ENCODE measurements around the gene ANGPT4. TPM values are rescaled to one million over a fixed set of nuclear protein-coding genes. Genes with fewer than 3 reads are reported as not detected.

ANGPT4 gene
- total and polyA plus RNA-seq, 2 of the 13 experiments (the other 11 are each of a cell fraction or from before 2014, with no cell fraction given): not detected

- Histone ChIP-seq H3K27me3 (ENCODE audit: control insufficient read depth in 1 of 2, insufficient read depth in 2 of 2, low read length in 2 of 2) (no peaks in the 10 kb centered on the region), H4K20me1 (ENCODE audit: insufficient read depth, low read length) (no peaks in the 10 kb centered on the region), H2AFZ (ENCODE audit: low read length) (no peak overlapping the region), H3K9me3 (ENCODE audit: low read length) (peaks cover 22% of the 10 kb centered on the region), H3K9ac (ENCODE audit: insufficient read depth, low read depth, low read length) (no peak overlapping the region), H3K4me1 (ENCODE audit: insufficient read depth, low read length) (no peaks in the 10 kb centered on the region), H3K4me3 (replicated peaks in 1 of 3; ENCODE audit: insufficient read depth in 1 of 3, low read depth in 2 of 3, low read length in 3 of 3) (no peak overlapping the region), H3K36me3 (replicated peaks in 1 of 2; ENCODE audit: control insufficient read depth in 1 of 2, insufficient read depth in 2 of 2, low read length in 2 of 2) (no peaks in the 10 kb centered on the region), H3K79me2 (ENCODE audit: insufficient read depth, low read length) (no peaks in the 10 kb centered on the region), H3K27ac (ENCODE audit: extremely low read length, insufficient read depth, low read length) (no peak overlapping the region), H3K4me2 (ENCODE audit: low read depth, low read length) (no peak overlapping the region)
- BruUV-seq (replicated peaks): no TSS peak
- no peak for DNase-seq (ENCODE audit: low spot score)
- ATAC-seq: no peak
- 1% methylated on average over 2 of the region's 2 CpGs for whole genome bisulfite sequencing (ENCODE audit: low lambda C conversion rate)
- no peak for FAIRE-seq
- in situ Hi-C loops (cut with HindIII; ENCODE audit: extremely low pct_ligation_motif_present, low pct_unique_long_range_greater_than_20kb): no loop called here
- TF ChIP-seq NR3C1 (CRISPR knock-in tag; IDR thresholded peaks at IDR 0.05) (no peak), CENPT (CRISPR knock-in tag; IDR thresholded peaks at IDR 0.05; ENCODE audit: low read depth) (no peak), ZNF713 (CRISPR knock-in tag; IDR thresholded peaks at IDR 0.05) (no peak), GPBP1L1 (CRISPR knock-in tag; IDR thresholded peaks at IDR 0.05) (no peak), JDP2 (CRISPR knock-in tag; IDR thresholded peaks at IDR 0.05; ENCODE audit: borderline replicate concordance) (no peak), ZNF337 (CRISPR knock-in tag; IDR thresholded peaks at IDR 0.05; ENCODE audit: borderline replicate concordance, low read depth) (no peak), ZNF597 (CRISPR knock-in tag; IDR thresholded peaks at IDR 0.05) (no peak), HNF4A (CRISPR knock-in tag; IDR thresholded peaks at IDR 0.05) (no peak)
- TF ChIP-seq, protein P1, sequence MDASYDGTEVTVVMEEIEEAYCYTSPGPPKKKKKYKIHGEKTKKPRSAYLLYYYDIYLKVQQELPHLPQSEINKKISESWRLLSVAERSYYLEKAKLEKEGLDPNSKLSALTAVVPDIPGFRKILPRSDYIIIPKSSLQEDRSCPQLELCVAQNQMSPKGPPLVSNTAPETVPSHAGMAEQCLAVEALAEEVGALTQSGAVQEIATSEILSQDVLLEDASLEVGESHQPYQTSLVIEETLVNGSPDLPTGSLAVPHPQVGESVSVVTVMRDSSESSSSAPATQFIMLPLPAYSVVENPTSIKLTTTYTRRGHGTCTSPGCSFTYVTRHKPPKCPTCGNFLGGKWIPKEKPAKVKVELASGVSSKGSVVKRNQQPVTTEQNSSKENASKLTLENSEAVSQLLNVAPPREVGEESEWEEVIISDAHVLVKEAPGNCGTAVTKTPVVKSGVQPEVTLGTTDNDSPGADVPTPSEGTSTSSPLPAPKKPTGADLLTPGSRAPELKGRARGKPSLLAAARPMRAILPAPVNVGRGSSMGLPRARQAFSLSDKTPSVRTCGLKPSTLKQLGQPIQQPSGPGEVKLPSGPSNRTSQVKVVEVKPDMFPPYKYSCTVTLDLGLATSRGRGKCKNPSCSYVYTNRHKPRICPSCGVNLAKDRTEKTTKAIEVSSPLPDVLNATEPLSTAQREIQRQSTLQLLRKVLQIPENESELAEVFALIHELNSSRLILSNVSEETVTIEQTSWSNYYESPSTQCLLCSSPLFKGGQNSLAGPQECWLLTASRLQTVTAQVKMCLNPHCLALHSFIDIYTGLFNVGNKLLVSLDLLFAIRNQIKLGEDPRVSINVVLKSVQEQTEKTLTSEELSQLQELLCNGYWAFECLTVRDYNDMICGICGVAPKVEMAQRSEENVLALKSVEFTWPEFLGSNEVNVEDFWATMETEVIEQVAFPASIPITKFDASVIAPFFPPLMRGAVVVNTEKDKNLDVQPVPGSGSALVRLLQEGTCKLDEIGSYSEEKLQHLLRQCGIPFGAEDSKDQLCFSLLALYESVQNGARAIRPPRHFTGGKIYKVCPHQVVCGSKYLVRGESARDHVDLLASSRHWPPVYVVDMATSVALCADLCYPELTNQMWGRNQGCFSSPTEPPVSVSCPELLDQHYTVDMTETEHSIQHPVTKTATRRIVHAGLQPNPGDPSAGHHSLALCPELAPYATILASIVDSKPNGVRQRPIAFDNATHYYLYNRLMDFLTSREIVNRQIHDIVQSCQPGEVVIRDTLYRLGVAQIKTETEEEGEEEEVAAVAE (CRISPR knock-in tag; IDR thresholded peaks at IDR 0.05; ENCODE audit: borderline replicate concordance): no peak
- intact Hi-C loops (cut with micrococcal nuclease; ENCODE audit: unreplicated experiment): no loop called here
- CTCF ChIA-PET (ENCODE audit: low intra/inter-chr PET ratio, low total read pairs): no interaction called here
- POLR2A ChIA-PET: no interaction called here
These were observed 16.9 kb upstream of the ANGPT4 start for GRCh38 chr20:933029-933428.
